Natural killer cell (primary cell): Measurements from ENCODE around the gene IMMT. TPM values are rescaled to one million over a fixed set of nuclear protein-coding genes. Genes with fewer than 3 reads are reported as not detected.
A peak's percentile ranks its signal among the peaks of the same experiment; 100 is the strongest.

Source experiments
- ATAC-seq, 3 donors: fragments of 150-1000 bp in 2 of 3; fragments of 200-7000 bp in 1 of 3; cut with Tn5 transposase; 1 replicate in 1 of 3; 2 replicates in 2 of 3; pipeline ENCODE4 v1.10.0; 2021; ENCODE audit warnings: mild to moderate bottlenecking in 2 of 3, moderate library complexity in 2 of 3
- DNase-seq, 2 donors: peaks; one replicate each; pipeline versions ENCODE4 v3.0.0 to v3.0.0-alpha.2; 2013 to 2021; ENCODE audit warnings: mixed read lengths in 1 of 2
- H3K27ac ChIP-seq: one replicate; pipeline ENCODE4 v1.5.1; 2013; ENCODE audit warnings: mild to moderate bottlenecking, low read length
- H3K27me3 ChIP-seq: one replicate; pipeline ENCODE4 v1.6.1; 2013; ENCODE audit warnings: low read length; ENCODE audit not compliant: control insufficient read depth, insufficient read depth
- H3K36me3 ChIP-seq: one replicate; pipeline ENCODE4 v1.6.1; 2013; ENCODE audit warnings: low read length; ENCODE audit not compliant: control insufficient read depth, insufficient read depth
- H3K4me1 ChIP-seq: one replicate; pipeline ENCODE4 v1.6.1; 2013; ENCODE audit warnings: low read length; ENCODE audit not compliant: control insufficient read depth, insufficient read depth
- H3K4me3 ChIP-seq: one replicate; pipeline ENCODE4 v1.5.1; 2013; ENCODE audit warnings: low read length
- H3K9me3 ChIP-seq: one replicate; pipeline ENCODE4 v1.6.1; 2013; ENCODE audit warnings: low read length; ENCODE audit not compliant: control insufficient read depth, insufficient read depth
- H3K27ac Mint-ChIP-seq, 2 donors: one replicate each; pipeline ENCODE4 v1.8.0; 2022; ENCODE audit warnings: mild to moderate bottlenecking in 2 of 2, mixed read lengths in 2 of 2, moderate library complexity in 1 of 2
- H3K27me3 Mint-ChIP-seq, 2 donors: one replicate each; pipeline ENCODE4 v1.8.0; 2022; ENCODE audit warnings: low read depth in 2 of 2, mixed read lengths in 2 of 2
- H3K36me3 Mint-ChIP-seq: one replicate; pipeline ENCODE4 v1.8.0; 2022; ENCODE audit warnings: mixed read lengths
- H3K4me1 Mint-ChIP-seq, 2 donors: one replicate each; pipeline ENCODE4 v1.8.0; 2022; ENCODE audit warnings: mixed read lengths in 2 of 2
- H3K4me3 Mint-ChIP-seq: one replicate; pipeline ENCODE4 v1.8.0; 2022; ENCODE audit warnings: mild to moderate bottlenecking, moderate library complexity, mixed read lengths
- H3K9me3 Mint-ChIP-seq, 2 donors: one replicate each; pipeline ENCODE4 v1.8.0; 2022; ENCODE audit warnings: mixed read lengths in 2 of 2
- CTCF ChIP-seq: fragments of 200-600 bp; IDR thresholded peaks from one replicate; pipeline ENCODE4 v1.8.0; 2022; ENCODE audit warnings: antibody characterized with exemption
- WGBS: methylation state at CpG from one replicate; pipeline ENCODE4 v1.1.7; 2013; ENCODE audit warnings: missing lambda C conversion rate; ENCODE audit not compliant: insufficient coverage; 5-methylcytosine and 5-hydroxymethylcytosine counted together
- intact Hi-C: fragments of 100-400 bp; cut with micrococcal nuclease; formaldehyde crosslinking; loops from one replicate; pipeline ENCODE4 v1.14.2; 2022
- total RNA-seq, 4 donors: library from RNA; stranded (reverse); fragments of 120-200 nt in 1 of 4; gene quantifications; one replicate each; pipeline versions ENCODE4 v1.2.3 to v1.2.4, GENCODE V29; 2013 to 2022

The IMMT gene
- total RNA-seq, 3 donors from 2014 or later (not counting 1 experiment from before 2014, with no cell fraction given): 54.5 to 62.6 (median 59.0) TPM

DNA sequence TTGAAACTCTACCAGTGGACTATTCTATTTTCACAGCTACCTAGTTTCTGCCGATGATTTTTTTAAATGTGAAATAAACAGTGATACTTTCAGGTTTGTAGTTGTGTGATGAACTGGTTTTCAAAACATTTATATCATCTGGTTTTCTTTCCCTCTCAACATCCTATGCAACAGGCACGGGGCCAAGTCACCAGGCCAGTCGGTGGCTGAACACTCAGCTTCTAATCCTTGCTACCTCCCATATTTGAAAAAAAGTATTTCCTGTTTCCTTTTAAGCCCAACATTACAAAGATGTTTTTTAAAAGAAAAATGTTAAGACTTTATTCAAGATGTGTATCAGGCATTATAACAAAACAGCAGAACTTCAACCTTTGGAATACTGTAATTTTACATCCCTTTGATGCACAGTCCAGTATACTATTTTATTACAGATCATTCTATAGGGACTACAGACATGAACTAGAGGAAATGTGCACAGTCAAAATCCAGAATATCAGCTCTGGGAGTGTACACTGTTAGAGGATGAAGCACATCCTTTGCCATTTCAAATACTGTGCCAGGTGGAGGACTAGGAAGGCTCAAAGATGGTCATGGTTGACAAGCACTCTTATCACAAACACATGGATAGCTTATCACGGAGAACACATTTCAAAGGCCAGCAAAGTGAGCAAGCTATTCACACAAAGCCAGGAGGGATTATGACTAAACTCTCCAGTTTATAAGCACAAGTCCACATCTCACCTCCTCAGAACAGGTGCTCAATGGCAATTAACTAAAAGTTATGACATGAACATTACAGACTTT is 18.6 kb upstream of the IMMT start:
- TF ChIP-seq CTCF: no peak
- H3K36me3 Mint-ChIP-seq: peaks cover 33% of the 10 kb centered on the region
- H3K4me3 Mint-ChIP-seq: no peak overlapping the region
- WGBS: 60% methylated on average over 3 of the region's 4 CpGs
- no peaks in the 10 kb centered on the region for H3K9me3 Mint-ChIP-seq
- peaks cover 0 to 3% of the 10 kb centered on the region in 2 donors for H3K4me1 Mint-ChIP-seq
- peak overlapping the region in 1 of 2 donors; percentile 54 for H3K27ac Mint-ChIP-seq
- H3K27me3 Mint-ChIP-seq: no peaks in the 10 kb centered on the region
- ATAC-seq: no peak
- H3K36me3 ChIP-seq: peaks cover 49% of the 10 kb centered on the region
- no peaks in the 10 kb centered on the region for H3K4me1 ChIP-seq
- no peaks in the 10 kb centered on the region for H3K27me3 ChIP-seq
- no peak overlapping the region for H3K4me3 ChIP-seq
- no peak for DNase-seq
- no peaks in the 10 kb centered on the region for H3K9me3 ChIP-seq
- no peak overlapping the region for H3K27ac ChIP-seq
- intact Hi-C loops: no loop called here

DNA sequence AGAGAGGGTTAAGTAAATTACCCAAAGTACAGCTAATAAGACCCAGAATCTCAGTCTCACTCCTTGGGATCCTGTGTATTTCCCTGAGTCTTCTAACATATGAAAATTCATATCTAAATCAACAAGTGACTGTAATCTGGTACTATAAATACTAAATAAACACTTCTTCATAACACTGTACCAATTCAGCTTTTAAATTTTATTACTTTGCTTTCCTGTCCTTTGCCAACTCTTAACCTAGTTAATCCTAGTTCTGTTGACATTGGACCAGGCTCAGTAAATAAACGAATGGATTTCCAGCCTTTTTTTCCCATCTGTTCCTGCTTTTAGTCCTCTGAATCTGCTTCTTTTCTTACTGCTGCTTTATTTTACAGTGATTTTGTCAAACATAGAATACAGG is 17.8 kb upstream of the IMMT start:
- WGBS: 88% methylated on average over 1 of the region's 1 CpG

GRCh38 chr2:86211796-86212188 is 16.5 kb upstream of the IMMT start:
- H3K9me3 ChIP-seq: no peaks in the 10 kb centered on the region
- Mint-ChIP-seq H3K9me3 (no peaks in the 10 kb centered on the region), H3K4me3 (no peak overlapping the region), H3K36me3 (peaks cover 41% of the 10 kb centered on the region), H3K27ac (no peak overlapping the region), H3K27me3 (no peaks in the 10 kb centered on the region), H3K4me1 (no peaks in the 10 kb centered on the region)
- no peak for TF ChIP-seq CTCF
- H3K36me3 ChIP-seq: peaks cover 67% of the 10 kb centered on the region
- DNase-seq: no peak
- intact Hi-C loops: no loop called here
- no peak for ATAC-seq
- no peaks in the 10 kb centered on the region for H3K4me1 ChIP-seq
- H3K27me3 ChIP-seq: no peaks in the 10 kb centered on the region
- 90% methylated on average over 2 of the region's 2 CpGs for WGBS
- no peak overlapping the region for H3K4me3 ChIP-seq
- H3K27ac ChIP-seq: no peak overlapping the region

More for the DNA sequence above, 17.8 kb upstream of the IMMT start:
- Histone ChIP-seq H3K9me3 (no peaks in the 10 kb centered on the region), H3K4me3 (no peak overlapping the region), H3K27me3 (no peaks in the 10 kb centered on the region), H3K36me3 (peaks cover 55% of the 10 kb centered on the region), H3K27ac (no peak overlapping the region), H3K4me1 (no peaks in the 10 kb centered on the region)
- Mint-ChIP-seq H3K36me3 (peaks cover 37% of the 10 kb centered on the region), H3K4me1 (peaks cover 0 to under 1% of the 10 kb centered on the region in 2 donors), H3K27me3 (no peaks in the 10 kb centered on the region), H3K27ac (no peak overlapping the region), H3K9me3 (no peaks in the 10 kb centered on the region), H3K4me3 (no peak overlapping the region)
- DNase-seq (no peak), ATAC-seq (no peak)
- intact Hi-C loops: no loop called here
- TF ChIP-seq CTCF: no peak
